GM18505 (cell line): ENCODE data around the gene IL11.

Source experiments
- ATAC-seq: cut with Tn5 transposase; IDR thresholded peaks from one replicate; pipeline ENCODE4 v1.9.1; 2021; ENCODE audit not compliant: unreplicated experiment
- POLR2A ChIP-seq: IDR thresholded peaks from 4 replicates; pipeline ENCODE4 v1.6.1; 2011; ENCODE audit warnings: borderline replicate concordance; ENCODE audit not compliant: insufficient read depth, insufficient read length; ENCODE audit errors: extremely low read depth

Gene IL11

DNA sequence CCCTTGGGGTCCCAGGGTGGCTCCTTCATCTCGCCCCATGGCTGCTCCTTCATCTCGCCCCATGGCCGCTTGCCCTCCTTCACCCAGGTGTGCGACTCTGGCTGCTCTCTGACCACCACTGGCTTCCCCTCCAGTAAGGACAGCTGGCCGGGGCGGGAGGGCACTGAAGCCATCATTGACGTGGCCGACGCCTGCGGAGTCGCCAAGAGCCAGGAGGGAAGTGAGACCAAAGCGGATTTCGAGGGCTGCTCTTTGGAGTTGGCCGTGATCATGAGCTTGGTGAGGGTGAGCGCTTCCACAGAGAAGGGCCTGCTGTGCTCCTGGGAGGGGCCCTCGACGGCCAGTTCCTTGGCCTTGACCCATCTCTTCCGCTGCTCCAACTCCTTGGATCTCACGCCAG, 11.8 kb downstream of the IL11 start:
- no peak for ATAC-seq
- TF ChIP-seq POLR2A: no peak

DNA sequence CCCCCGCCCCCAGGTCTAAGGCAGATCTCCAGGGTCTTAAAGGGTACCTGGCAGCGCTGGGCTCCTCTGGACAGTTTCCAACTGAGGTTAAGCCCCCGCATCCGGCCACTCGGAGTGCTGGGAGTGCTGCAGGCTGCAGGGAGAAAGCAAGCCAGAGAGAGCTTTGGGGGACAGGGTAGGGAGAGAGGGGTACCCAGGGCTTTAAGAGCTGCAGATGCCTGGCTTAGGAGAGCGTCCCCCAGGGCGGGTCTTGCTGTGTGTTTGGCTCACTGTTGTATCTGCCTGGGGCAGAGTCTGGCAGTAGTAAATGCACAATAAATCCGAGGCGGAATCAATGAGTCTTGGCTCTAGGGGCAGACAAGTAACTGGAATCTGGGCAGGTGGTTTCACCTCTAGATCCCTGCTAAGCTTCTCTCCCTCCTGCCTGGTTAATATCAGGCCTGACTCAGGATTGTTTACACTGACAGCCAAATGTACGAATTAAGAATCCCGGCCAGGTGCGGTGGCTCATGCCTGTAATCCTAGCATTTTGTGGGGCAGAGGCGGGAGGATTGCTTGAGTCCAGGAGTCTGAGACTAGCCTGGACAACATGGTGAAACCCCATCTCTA, 14.9 kb downstream of the IL11 start:
- no peak for ATAC-seq
- TF ChIP-seq POLR2A: no peak

DNA sequence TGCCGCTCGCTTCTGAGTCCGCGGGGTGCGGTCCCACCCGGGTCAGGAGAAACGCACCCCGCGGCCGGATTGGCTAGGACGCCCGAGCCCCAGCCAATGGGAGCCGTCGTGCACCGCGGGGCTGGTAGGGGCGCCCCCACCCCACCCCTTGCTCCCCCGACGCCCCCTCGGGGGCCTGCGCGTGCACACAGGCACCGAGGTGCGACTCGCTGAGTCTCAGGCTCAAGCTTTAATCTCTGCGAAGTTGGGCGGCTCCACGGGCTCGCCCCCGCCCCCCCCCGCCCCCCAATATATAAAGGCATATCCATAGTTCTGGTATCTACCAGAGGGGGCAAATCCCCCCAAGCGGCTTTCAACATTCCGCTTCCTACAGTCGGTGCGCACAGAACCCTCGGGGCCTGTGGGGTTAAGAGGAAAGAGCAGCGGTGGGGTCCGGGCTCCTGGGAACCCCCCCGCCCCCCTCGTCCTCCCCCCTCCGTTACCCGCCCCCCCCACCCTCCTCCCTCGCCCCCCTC, 15.5 kb downstream of the IL11 start, which contains the start of gene COX6B2:
TSS of gene COX6B2 (minus strand) at position 22 of the 515 bp plus-strand sequence. CDS start 198 bp downstream, outside the sequence.
- TF ChIP-seq POLR2A: no peak
- no peak for ATAC-seq

DNA sequence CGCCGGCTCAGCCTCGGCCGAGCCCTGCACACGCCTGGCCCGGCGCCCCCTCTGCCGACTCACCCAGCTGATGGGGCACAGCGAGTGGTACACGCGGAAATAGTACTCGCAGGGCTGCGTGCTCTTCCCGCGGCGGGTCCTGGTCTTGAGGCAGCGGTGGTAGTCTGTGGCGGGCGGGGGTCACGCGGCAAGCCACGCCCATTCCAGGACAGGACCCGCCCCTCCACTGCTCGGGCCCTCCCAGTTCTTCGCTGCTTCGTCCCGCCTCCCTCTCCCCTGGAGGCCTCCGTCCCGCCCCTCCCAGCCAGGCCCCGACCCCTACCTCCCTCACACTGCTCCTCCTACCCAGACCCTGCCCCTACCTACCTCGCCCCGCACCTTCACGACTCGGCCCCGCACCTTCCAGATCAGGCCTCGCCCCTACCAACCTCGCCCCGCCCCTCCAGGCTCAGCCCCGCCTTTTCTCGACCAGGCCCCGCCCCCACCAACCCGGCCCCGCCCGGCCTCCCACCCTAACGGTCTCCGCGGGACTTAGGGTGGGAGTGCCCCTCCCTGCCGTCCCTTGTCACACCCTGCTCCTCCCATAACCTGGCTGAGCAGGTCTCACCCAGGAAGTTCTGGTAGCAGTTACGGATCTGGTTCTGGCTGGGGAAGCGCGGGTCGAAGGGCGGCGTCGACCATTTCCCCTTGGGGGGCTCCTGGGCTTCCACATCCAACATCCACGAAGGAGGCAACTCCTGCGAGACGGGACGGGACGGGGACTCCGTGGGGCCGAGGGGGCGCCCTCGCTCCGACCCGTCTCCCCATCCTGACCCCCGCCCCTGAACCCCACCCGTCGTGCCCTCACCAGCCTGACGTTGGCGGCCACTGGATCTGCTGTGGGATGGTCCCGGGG, 16.2 kb downstream of the IL11 start:
- ATAC-seq: no peak
- TF ChIP-seq POLR2A: no peak

- ATAC-seq: no peak
- TF ChIP-seq POLR2A: no peak
Observed at GRCh38 chr19:55353356-55353802, 16.9 kb downstream of the IL11 start.

DNA sequence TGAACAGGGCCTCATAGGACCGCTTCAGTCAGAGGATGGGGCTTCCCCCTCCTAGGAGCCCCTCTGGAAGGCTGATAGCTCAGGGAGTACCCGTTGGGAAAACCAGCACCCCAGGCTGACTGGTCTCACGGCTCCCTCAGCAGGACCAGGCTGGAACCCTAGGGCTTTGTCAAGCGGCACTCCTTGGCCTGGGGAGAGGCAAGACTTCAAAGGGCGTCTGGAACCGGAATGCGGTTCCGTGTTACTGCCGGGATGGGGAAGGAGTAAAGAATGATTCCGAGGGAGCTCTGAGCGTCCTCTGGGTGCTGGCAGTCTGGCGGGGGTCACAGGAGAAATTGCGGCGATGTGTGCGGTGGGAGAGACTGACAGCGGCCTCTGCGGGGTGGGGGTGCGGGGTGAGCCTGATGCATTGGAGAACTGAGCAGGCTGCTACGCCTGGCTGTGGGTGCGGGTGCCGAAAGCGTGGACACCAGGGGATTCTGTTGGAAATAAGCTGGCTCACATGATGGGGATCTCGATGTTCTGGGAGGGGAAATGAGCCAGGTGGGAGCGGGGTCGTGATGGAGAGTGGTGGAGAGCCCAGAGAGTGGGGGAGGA, 17.6 kb downstream of the IL11 start:
- no peak for TF ChIP-seq POLR2A
- ATAC-seq: no peak

DNA sequence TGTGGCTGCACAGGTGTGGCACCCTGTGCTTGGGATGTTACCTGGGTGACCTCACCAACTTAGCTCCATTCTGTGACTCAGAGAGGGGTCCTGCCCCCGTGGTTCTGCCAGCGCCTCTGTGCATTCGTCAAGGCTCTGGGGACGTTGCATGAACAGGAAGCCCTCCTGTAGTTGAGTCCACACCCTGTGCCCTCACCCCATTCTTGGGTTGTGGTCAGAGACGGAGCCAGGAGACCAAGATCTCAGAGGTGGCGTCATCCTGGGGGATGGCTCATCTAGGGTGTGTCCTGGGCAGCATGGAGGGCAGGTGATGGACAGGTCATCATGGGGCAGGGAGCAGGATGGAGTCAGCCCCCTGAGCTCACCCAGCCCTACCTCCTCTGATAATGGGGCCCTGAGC, 18.2 kb downstream of the IL11 start:
- no peak for TF ChIP-seq POLR2A
- ATAC-seq: no peak

- no peak for TF ChIP-seq POLR2A
- ATAC-seq: no peak
Observed at GRCh38 chr19:55350620-55351315, 19.5 kb downstream of the IL11 start.

GRCh38 chr19:55348317-55349034, 21.8 kb downstream of the IL11 start:
- TF ChIP-seq POLR2A: no peak

DNA sequence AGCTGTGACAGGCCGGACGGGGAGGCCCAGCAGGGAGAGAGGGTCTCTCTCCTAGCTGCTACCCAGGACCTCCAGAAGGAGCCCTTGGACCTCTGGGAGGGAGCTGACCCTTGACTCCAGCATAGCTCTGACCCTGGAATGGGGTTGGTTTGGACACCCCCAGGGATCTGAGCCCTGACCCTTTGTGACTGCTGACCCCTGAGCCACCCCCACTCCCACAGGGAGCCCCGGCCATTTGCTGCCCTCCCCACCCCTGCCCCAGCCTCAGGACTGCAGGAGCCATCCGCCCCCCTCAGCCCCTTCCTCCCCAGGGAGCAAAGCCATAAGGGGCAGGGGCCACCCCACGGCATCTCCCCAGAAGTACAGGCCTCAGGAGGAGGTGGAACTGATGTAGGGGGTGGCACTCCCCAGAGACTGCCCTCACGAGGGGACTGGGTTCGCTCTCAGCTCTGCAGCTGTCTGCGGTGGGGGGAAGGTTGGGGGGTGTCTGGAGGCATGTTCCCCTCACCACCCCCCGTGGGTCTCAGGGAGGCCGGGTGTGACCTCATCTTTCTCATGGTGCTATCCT, 22.7 kb downstream of the IL11 start:
- no peak for TF ChIP-seq POLR2A
- ATAC-seq: no peak

More at GRCh38 chr19:55348317-55349034, 21.8 kb downstream of the IL11 start:
- ATAC-seq: no peak

- no peak for TF ChIP-seq POLR2A
- ATAC-seq: no peak
Observed at GRCh38 chr19:55346725-55347441, 23.4 kb downstream of the IL11 start.
